GM19397 (cell line): ENCODE results near the gene TMEM35B.
"Not testable (repeated sequence)": the region's sequence is repeated elsewhere in the genome, so short reads cannot be mapped to it uniquely, and the experiment has no call there.

Source experiments
- ATAC-seq: cut with Tn5 transposase; IDR thresholded peaks from one replicate; pipeline ENCODE4 v1.9.1; 2021; ENCODE audit warnings: mild to moderate bottlenecking, moderate library complexity; ENCODE audit not compliant: unreplicated experiment

TMEM35B gene

GRCh38 chr1:34976384-34977209, 8.6 kb downstream of the TMEM35B start:
- no peak for ATAC-seq

- no peak for ATAC-seq
Measured at GRCh38 chr1:34975771-34976170, 9.4 kb downstream of the TMEM35B start.

- no peak for ATAC-seq
Measured at GRCh38 chr1:34975338-34975737, 9.8 kb downstream of the TMEM35B start.

- no peak for ATAC-seq
Measured at GRCh38 chr1:34974626-34975025, 10.5 kb downstream of the TMEM35B start.

- ATAC-seq: no peak
Measured at GRCh38 chr1:34973326-34973725, 11.8 kb downstream of the TMEM35B start.

GRCh38 chr1:34970829-34971228, 14.3 kb downstream of the TMEM35B start:
- ATAC-seq: no peak

- no peak for ATAC-seq
Measured at GRCh38 chr1:34970220-34970735, 14.9 kb downstream of the TMEM35B start.

- not testable (repeated sequence) for ATAC-seq
Measured at GRCh38 chr1:34968297-34968696, 16.9 kb downstream of the TMEM35B start.

GRCh38 chr1:34967672-34968071, 17.5 kb downstream of the TMEM35B start:
- not testable (repeated sequence) for ATAC-seq

GRCh38 chr1:34965597-34965996, 19.6 kb downstream of the TMEM35B start:
- no peak for ATAC-seq

GRCh38 chr1:34950428-34950827, 34.7 kb downstream of the TMEM35B start:
- no peak for ATAC-seq

GRCh38 chr1:34948739-34949138, 36.4 kb downstream of the TMEM35B start:
- ATAC-seq: not testable (repeated sequence)

GRCh38 chr1:34947641-34948314, 37.4 kb downstream of the TMEM35B start:
- ATAC-seq: not testable (repeated sequence)

GRCh38 chr1:34946211-34946610, 38.9 kb downstream of the TMEM35B start:
- no peak for ATAC-seq

- ATAC-seq: not testable (repeated sequence)
Measured at GRCh38 chr1:34941798-34942197, 43.3 kb downstream of the TMEM35B start.
